ENCODE data around the gene NBEA.

DNA sequence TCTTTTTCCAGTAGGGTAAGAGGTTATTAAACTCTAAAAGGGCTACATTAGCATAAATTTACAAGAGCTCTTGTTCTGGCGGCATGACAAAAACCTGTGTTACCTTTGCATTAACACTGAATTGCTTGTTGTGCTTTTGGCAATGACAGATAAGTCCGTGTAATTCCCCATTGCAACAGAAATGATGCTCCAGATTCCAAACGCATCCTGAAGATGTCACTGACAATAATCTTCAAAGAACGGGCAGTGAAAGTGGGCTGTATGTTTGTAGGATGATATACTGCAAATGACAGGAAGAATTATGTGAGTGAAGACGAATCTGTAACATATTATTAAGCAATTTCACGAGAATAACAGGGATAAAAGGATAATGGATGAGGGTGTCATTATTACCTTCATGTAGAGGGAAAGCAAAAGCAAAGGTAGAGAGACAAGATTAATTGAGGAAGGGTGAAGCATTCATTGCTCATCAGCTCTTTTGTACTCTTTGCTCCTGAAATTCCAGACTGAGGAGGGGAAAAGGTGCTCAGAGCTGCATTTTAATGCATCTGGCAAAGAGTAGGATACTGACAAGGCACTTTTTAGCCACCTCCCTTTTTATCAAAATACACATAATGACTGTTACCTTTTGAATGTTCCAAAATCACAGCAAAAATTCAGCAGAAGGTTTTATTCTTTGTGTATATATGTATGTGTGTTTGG, 572.9 kb downstream of the NBEA start:
- TF ChIP-seq, protein P1, sequence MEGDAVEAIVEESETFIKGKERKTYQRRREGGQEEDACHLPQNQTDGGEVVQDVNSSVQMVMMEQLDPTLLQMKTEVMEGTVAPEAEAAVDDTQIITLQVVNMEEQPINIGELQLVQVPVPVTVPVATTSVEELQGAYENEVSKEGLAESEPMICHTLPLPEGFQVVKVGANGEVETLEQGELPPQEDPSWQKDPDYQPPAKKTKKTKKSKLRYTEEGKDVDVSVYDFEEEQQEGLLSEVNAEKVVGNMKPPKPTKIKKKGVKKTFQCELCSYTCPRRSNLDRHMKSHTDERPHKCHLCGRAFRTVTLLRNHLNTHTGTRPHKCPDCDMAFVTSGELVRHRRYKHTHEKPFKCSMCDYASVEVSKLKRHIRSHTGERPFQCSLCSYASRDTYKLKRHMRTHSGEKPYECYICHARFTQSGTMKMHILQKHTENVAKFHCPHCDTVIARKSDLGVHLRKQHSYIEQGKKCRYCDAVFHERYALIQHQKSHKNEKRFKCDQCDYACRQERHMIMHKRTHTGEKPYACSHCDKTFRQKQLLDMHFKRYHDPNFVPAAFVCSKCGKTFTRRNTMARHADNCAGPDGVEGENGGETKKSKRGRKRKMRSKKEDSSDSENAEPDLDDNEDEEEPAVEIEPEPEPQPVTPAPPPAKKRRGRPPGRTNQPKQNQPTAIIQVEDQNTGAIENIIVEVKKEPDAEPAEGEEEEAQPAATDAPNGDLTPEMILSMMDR (IDR thresholded peaks at IDR 0.05), result no peak
- no peak for TF ChIP-seq POLR2AphosphoS5 (IDR thresholded peaks at IDR 0.05)

Data from sigmoid colon (tissue), 4 donors.